ENCODE measurements around the gene NOVA2.

Gene NOVA2

DNA sequence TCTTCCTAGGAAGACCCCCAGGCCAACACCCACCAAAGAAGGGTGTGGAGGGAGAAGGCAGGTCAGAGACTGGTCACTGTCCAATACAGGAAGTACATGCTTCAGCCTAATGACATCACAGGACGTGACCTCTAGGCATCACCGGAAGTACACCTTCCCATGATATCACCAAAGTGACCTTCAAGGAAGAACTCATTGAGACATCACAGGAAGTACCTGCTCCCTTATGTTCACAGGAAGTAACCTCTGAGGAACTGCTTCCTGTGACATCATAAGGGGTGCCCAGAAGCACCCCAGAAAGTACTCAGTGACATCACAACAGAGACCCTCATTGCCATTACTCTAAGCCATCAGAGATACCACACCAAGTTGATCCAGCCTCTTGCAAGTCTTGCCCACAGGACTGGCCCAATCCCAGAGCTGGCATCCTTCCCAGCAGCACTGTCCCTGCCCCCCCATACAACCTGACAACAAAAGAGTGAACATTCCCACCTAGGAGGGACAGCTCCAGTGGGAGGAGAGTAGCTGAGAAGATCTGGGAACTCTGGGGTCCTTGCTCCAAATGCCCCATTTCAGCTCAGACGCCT lies 34.8 kb downstream of the NOVA2 start:
- no peaks in the 10 kb centered on the region for H3K4me1 ChIP-seq (ENCODE audit: control insufficient read depth in 1 of 2, insufficient read depth in 2 of 2, low read length in 2 of 2)
- H3K36me3 ChIP-seq (ENCODE audit: control insufficient read depth in 1 of 2, insufficient read depth in 2 of 2, low read length in 2 of 2) = no peaks in the 10 kb centered on the region
- H3K27ac ChIP-seq (ENCODE audit: low read length) = no peak overlapping the region
- no peak overlapping the region for H3K4me3 ChIP-seq (ENCODE audit: low read depth in 1 of 2, low read length in 2 of 2)
- peaks cover 18% of the 10 kb centered on the region for H3K27me3 ChIP-seq (ENCODE audit: low read depth, low read length)
- peaks cover 0 to 2% of the 10 kb centered on the region in 2 donors for H3K9me3 ChIP-seq (ENCODE audit: control insufficient read depth in 1 of 2, low read length in 2 of 2)

DNA sequence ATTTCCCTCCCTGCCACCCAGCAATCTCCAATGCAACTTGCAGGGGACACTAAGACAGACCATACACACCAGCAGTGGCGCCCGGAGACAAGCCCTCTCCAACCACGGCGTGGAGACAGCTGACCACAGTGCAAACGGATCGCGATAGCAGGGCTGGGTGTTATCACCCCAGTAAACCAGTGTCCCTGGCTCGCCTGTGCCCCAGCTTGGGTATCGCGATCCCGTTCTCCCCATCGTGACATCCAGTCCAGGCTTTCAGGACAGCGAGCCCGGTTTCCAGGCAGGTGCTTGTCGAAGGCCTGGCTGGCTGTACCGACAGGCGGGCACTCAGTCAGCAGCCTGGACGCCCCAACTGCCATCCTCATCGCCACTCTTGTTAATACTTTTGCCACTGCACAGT lies 38.4 kb downstream of the NOVA2 start:
- Histone ChIP-seq H3K4me3 (ENCODE audit: low read depth in 1 of 2, low read length in 2 of 2) (no peak overlapping the region), H3K9me3 (ENCODE audit: control insufficient read depth in 1 of 2, low read length in 2 of 2) (peaks cover 0 to 2% of the 10 kb centered on the region in 2 donors), H3K27me3 (ENCODE audit: low read depth, low read length) (peaks cover 18% of the 10 kb centered on the region), H3K27ac (ENCODE audit: low read length) (no peak overlapping the region), H3K36me3 (ENCODE audit: control insufficient read depth in 1 of 2, insufficient read depth in 2 of 2, low read length in 2 of 2) (no peaks in the 10 kb centered on the region), H3K4me1 (ENCODE audit: control insufficient read depth in 1 of 2, insufficient read depth in 2 of 2, low read length in 2 of 2) (no peaks in the 10 kb centered on the region)

DNA sequence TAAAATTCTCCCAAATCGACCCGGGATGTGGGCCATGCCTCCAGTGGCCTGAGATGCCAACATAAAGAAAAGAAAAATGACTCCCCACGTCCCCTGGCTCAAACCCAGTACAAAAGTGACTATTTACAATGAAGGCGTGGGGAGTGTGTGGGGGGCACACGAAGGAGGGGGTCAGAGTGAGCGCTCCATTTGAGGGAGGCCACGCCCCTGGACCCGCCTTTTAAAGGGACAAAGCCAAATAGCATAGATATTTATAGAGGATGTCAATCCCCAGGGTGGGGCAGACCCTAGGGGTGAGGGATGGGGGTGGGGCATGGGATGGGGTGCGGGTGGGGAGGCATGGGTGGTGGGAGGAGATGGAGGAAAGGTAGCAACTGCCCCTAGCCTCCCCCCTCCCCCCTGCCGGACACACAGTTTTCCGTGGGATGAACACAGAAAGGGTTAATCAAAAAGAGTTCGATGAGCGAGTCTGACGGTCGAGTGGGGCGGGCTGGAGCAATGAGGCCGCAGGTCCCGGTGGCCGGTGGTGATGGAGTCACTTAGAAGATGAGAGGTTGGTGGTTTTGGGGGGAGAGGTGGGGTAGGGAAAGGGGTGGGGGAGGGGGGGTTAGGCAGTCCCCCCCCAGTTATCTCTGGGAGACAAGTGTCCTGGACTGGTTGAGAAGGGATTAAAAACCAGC lies 39.0 kb downstream of the NOVA2 start:
- Histone ChIP-seq H3K36me3 (ENCODE audit: control insufficient read depth in 1 of 2, insufficient read depth in 2 of 2, low read length in 2 of 2) (no peaks in the 10 kb centered on the region), H3K4me3 (ENCODE audit: low read depth in 1 of 2, low read length in 2 of 2) (no peak overlapping the region), H3K4me1 (ENCODE audit: control insufficient read depth in 1 of 2, insufficient read depth in 2 of 2, low read length in 2 of 2) (no peaks in the 10 kb centered on the region), H3K27me3 (ENCODE audit: low read depth, low read length) (peaks cover 17% of the 10 kb centered on the region), H3K9me3 (ENCODE audit: control insufficient read depth in 1 of 2, low read length in 2 of 2) (peaks cover 0 to 2% of the 10 kb centered on the region in 2 donors), H3K27ac (ENCODE audit: low read length) (no peak overlapping the region)

DNA sequence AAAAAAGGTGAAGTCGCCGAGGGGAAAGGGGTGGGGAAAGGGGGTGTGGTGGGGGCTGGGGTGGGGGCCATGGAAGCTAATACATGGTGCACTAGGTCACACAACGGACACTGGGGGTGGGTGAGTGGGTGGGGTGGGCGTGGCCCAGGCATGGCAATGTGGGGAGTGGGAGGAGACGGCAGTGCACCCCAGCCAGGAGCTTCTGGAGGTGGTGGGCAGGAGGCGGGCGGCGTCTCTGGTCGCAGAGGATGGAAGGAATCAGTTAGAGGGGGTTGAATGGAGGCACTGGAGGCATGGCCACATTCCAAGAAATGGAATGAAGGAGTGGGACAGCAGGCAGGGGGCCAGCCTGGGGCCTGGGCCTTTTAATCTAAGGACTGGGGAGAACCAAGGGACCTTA lies 39.9 kb downstream of the NOVA2 start:
- no peak overlapping the region for H3K27ac ChIP-seq (ENCODE audit: low read length)
- peaks cover 0 to 2% of the 10 kb centered on the region in 2 donors for H3K9me3 ChIP-seq (ENCODE audit: control insufficient read depth in 1 of 2, low read length in 2 of 2)
- no peak overlapping the region for H3K4me3 ChIP-seq (ENCODE audit: low read depth in 1 of 2, low read length in 2 of 2)
- no peaks in the 10 kb centered on the region for H3K4me1 ChIP-seq (ENCODE audit: control insufficient read depth in 1 of 2, insufficient read depth in 2 of 2, low read length in 2 of 2)
- H3K27me3 ChIP-seq (ENCODE audit: low read depth, low read length) = peaks cover 9% of the 10 kb centered on the region
- no peaks in the 10 kb centered on the region for H3K36me3 ChIP-seq (ENCODE audit: control insufficient read depth in 1 of 2, insufficient read depth in 2 of 2, low read length in 2 of 2)

DNA sequence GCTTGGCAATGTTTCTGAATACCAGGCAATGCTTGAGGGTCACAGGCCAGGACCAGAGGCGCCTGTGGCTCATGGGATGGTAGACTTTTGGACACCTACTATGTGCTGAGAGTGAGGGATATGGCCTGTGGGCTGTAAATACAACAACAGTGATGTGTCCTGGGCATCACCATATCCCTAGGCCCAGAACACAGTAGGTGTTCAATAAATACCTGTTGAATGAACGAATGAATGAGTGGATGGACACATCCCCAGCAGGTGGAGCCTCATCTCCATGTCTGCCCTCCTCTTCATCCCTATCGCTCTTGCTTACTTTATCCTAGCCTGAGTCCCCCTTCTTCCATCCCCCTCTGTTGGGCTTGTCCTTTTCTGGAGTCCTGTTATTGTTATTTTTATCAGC lies 42.6 kb downstream of the NOVA2 start:
- no peaks in the 10 kb centered on the region for H3K36me3 ChIP-seq (ENCODE audit: control insufficient read depth in 1 of 2, insufficient read depth in 2 of 2, low read length in 2 of 2)
- no peak overlapping the region for H3K4me3 ChIP-seq (ENCODE audit: low read depth in 1 of 2, low read length in 2 of 2)
- no peak overlapping the region for H3K27ac ChIP-seq (ENCODE audit: low read length)
- peaks cover 9% of the 10 kb centered on the region for H3K27me3 ChIP-seq (ENCODE audit: low read depth, low read length)
- no peaks in the 10 kb centered on the region for H3K9me3 ChIP-seq (ENCODE audit: control insufficient read depth in 1 of 2, low read length in 2 of 2)
- H3K4me1 ChIP-seq (ENCODE audit: control insufficient read depth in 1 of 2, insufficient read depth in 2 of 2, low read length in 2 of 2) = peaks cover 0 to 3% of the 10 kb centered on the region in 2 donors

DNA sequence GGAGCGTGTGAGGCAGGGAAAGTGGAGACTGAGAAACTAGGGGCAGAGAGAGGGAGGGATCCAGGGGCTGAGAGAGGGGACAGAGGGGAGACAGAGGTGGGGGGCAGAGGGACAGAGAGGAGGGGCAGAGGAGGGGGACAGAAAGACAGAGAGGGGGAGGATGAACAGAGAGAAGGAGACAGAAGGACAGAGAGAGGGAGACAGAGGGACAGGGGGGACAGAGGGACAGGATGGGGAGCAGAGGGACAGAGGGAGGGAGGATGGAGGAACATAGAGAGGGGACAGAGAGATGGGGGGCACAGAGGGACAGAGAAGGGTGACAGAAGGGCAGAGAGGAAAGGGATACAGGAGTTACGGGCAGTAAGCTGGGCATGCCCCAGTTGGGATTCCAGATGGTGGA lies 44.4 kb downstream of the NOVA2 start:
- Histone ChIP-seq H3K27me3 (ENCODE audit: low read depth, low read length) (no peaks in the 10 kb centered on the region), H3K36me3 (ENCODE audit: control insufficient read depth in 1 of 2, insufficient read depth in 2 of 2, low read length in 2 of 2) (no peaks in the 10 kb centered on the region), H3K4me3 (ENCODE audit: low read depth in 1 of 2, low read length in 2 of 2) (no peak overlapping the region), H3K9me3 (ENCODE audit: control insufficient read depth in 1 of 2, low read length in 2 of 2) (no peaks in the 10 kb centered on the region), H3K4me1 (ENCODE audit: control insufficient read depth in 1 of 2, insufficient read depth in 2 of 2, low read length in 2 of 2) (peaks cover 0 to 3% of the 10 kb centered on the region in 2 donors), H3K27ac (ENCODE audit: low read length) (no peak overlapping the region)

DNA sequence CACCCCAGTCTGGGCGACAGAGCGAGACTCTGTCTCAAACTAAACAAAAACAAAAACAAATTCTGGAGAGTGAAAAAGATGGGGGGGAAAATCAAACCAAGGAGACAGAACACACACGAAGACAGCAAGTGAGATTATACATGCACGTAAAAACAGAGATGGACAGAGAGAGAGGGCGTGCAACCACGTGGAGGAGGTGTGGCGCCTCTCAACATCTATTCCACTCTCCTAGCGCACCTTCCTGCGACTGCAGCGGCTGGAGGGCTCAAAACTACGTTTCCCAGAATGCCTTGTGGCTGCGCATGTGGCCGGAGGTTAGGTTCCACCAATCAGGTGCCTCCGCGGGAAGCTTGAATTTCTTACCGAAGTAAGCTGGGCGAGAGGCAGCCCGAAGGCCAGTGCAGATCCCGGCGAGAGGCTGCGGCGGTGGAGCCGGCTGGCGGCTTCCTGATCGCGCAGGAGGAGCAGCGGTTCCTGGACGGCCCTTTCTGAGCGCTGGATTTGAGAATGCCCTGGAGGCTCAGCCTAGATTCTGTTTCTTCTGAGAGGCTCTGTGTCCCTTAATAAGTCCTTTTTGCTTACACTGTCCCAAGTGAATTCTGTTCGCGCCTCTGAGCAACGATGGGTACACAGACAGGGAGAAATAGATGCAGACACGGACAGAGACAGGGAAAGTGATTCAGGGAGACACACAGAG lies 46.0 kb downstream of the NOVA2 start:
- Histone ChIP-seq H3K27me3 (ENCODE audit: low read depth, low read length) (no peaks in the 10 kb centered on the region), H3K27ac (ENCODE audit: low read length) (no peak overlapping the region), H3K4me3 (ENCODE audit: low read depth in 1 of 2, low read length in 2 of 2) (no peak overlapping the region), H3K4me1 (ENCODE audit: control insufficient read depth in 1 of 2, insufficient read depth in 2 of 2, low read length in 2 of 2) (peaks cover 0 to 3% of the 10 kb centered on the region in 2 donors), H3K36me3 (ENCODE audit: control insufficient read depth in 1 of 2, insufficient read depth in 2 of 2, low read length in 2 of 2) (no peaks in the 10 kb centered on the region), H3K9me3 (ENCODE audit: control insufficient read depth in 1 of 2, low read length in 2 of 2) (no peaks in the 10 kb centered on the region)

DNA sequence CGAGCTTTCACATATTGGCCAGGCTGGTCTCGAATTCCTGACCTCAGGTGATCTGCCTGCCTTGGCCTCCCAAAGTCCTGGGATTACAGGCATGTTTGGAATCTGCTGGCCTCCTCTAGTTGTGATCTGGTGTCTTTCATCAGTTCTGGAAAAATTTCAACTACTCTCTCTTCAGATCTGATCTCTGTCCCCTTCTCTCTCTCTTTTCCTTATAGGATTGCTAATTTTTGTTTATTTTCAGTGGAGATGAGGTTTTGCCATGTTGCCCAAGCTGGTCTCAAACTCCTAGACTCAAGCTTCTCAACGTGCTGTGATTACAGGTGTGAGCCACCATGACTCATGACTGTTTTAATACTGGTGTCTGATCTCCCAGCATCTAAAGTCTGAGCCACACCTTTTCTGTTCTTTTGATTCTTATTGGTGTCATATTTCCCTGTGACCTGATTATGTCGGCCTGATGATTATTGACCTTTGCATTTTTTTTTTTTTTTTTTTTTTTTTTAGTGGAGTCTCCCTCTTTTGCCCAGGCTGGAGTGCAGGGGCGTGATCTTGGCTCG lies 48.7 kb downstream of the NOVA2 start:
- Histone ChIP-seq H3K4me3 (ENCODE audit: low read depth in 1 of 2, low read length in 2 of 2) (no peak overlapping the region), H3K27me3 (ENCODE audit: low read depth, low read length) (no peaks in the 10 kb centered on the region), H3K36me3 (ENCODE audit: control insufficient read depth in 1 of 2, insufficient read depth in 2 of 2, low read length in 2 of 2) (no peaks in the 10 kb centered on the region), H3K4me1 (ENCODE audit: control insufficient read depth in 1 of 2, insufficient read depth in 2 of 2, low read length in 2 of 2) (peaks cover 0 to 3% of the 10 kb centered on the region in 2 donors), H3K9me3 (ENCODE audit: control insufficient read depth in 1 of 2, low read length in 2 of 2) (no peaks in the 10 kb centered on the region), H3K27ac (ENCODE audit: low read length) (no peak overlapping the region)

DNA sequence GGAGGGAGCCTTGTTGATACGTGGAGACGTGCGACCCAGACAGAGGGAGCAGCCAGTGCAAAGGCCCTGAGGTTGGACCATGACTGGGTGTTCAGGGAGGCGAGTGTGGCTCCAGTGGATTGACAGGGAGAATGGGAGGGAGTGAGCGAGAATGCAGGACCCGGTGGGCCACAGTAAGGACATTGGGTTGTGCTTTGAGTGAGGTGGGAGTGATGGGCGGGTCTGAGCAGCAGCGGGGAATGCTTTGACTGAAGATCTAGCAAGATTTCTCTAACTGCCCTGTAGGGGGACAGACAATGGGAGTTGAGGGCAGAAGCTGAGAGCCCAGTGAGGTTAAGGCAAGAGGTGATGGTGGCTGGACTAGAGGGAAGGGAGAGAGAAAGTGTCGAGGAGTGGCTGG lies 51.4 kb downstream of the NOVA2 start:
- Histone ChIP-seq H3K4me3 (ENCODE audit: low read depth in 1 of 2, low read length in 2 of 2) (no peak overlapping the region), H3K4me1 (ENCODE audit: control insufficient read depth in 1 of 2, insufficient read depth in 2 of 2, low read length in 2 of 2) (no peaks in the 10 kb centered on the region), H3K27me3 (ENCODE audit: low read depth, low read length) (no peaks in the 10 kb centered on the region), H3K9me3 (ENCODE audit: control insufficient read depth in 1 of 2, low read length in 2 of 2) (no peaks in the 10 kb centered on the region), H3K27ac (ENCODE audit: low read length) (no peak overlapping the region), H3K36me3 (ENCODE audit: control insufficient read depth in 1 of 2, insufficient read depth in 2 of 2, low read length in 2 of 2) (no peaks in the 10 kb centered on the region)

DNA sequence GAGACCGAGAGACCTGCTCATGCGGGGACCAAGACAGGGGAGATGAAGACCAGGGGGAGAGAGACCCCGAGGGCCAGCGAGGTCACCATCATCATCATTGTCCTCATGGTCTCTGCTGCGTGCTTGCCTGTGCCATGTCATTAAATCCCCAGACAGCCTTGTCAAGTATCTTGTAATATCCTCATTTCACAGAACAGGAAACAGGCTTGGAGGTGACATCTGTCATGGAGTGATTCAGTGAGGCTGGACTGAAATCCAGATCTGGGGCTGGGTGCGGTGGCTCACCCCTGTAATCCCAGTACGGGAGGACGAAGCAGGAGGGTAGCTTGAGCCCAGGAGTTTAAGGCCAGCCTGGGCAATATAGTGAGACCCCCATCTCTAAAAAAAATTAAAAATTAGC lies 53.2 kb downstream of the NOVA2 start:
- H3K36me3 ChIP-seq (ENCODE audit: control insufficient read depth in 1 of 2, insufficient read depth in 2 of 2, low read length in 2 of 2) = no peaks in the 10 kb centered on the region
- H3K4me1 ChIP-seq (ENCODE audit: control insufficient read depth in 1 of 2, insufficient read depth in 2 of 2, low read length in 2 of 2) = no peaks in the 10 kb centered on the region
- no peak overlapping the region for H3K4me3 ChIP-seq (ENCODE audit: low read depth in 1 of 2, low read length in 2 of 2)
- H3K27ac ChIP-seq (ENCODE audit: low read length) = no peak overlapping the region
- no peaks in the 10 kb centered on the region for H3K9me3 ChIP-seq (ENCODE audit: control insufficient read depth in 1 of 2, low read length in 2 of 2)
- no peaks in the 10 kb centered on the region for H3K27me3 ChIP-seq (ENCODE audit: low read depth, low read length)

DNA sequence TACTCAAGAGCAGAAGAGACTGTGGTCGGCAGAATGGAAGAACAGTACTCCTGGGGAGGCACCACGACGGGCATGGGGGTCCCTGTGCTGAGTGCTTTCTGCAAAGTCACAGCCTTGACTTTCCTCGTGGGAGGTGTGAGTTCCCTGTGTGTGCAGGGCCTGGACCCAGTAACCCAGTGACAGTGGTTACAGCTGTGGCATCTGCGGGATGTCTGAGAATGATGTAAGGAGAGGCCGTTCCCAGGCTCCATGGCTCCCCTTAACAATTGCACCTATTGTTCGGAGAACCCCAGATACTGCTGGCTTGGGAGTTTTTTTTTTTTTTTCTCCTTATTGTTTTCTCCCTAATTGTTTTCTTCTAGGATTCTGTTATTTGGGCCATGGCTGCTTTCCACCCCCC lies 54.0 kb downstream of the NOVA2 start:
- H3K4me1 ChIP-seq (ENCODE audit: control insufficient read depth in 1 of 2, insufficient read depth in 2 of 2, low read length in 2 of 2) = no peaks in the 10 kb centered on the region
- no peaks in the 10 kb centered on the region for H3K9me3 ChIP-seq (ENCODE audit: control insufficient read depth in 1 of 2, low read length in 2 of 2)
- H3K27ac ChIP-seq (ENCODE audit: low read length) = no peak overlapping the region
- H3K36me3 ChIP-seq (ENCODE audit: control insufficient read depth in 1 of 2, insufficient read depth in 2 of 2, low read length in 2 of 2) = no peaks in the 10 kb centered on the region
- no peak overlapping the region for H3K4me3 ChIP-seq (ENCODE audit: low read depth in 1 of 2, low read length in 2 of 2)
- H3K27me3 ChIP-seq (ENCODE audit: low read depth, low read length) = no peaks in the 10 kb centered on the region

Data from muscle layer of duodenum (tissue), 2 donors.